Measurements from ENCODE around the gene RABEP2. TPM values are rescaled to one million over a fixed set of nuclear protein-coding genes. Genes with fewer than 3 reads are reported as not detected.
"Not testable (repeated sequence)": the region's sequence is repeated elsewhere in the genome, so short reads cannot be mapped to it uniquely, and the experiment has no call there.

RABEP2 gene
- polyA plus RNA-seq, 2 of the 4 experiments (the other 2 are of a cell fraction): 6.0 to 13.7 TPM

DNA sequence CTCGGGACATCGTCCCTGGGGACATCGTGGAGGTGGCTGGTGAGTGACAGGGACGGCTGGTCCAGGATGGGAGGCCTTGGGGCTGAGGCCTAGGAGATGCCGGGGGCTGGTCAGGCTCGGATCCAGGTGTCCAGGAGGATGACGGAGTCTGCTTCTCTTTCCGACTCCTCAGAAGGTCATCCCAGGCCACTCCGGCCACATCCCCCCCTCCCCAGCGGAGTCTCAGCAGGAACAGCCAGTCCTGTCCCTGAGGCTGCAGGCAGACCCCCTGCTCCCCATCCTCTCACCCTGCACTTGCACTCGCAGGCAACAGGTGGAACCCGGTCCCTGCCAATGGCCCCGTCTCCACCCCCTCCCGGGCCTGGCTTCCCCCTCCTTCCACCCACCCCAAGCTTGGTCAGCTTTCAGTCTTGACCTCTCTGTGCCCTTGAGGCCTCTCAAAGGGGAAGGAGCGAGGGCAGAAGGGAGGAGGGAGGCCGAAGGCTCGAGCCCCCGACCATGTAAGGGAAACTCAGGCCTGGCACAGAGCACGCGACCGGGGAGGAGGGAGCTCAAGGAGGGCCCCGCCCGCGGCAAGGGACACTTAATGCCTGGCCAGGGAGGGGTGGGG, 42.4 kb downstream of the RABEP2 start:
- ChIA-PET POLR2A (no interaction called here), CTCF (interaction anchor here (0.6 to 2.3 kb wide), 3 partner anchors 9 to 63 kb away, joined by 3 to 8 read pairs (median 4); no protein-coding TSS in a partner anchor)
- Histone ChIP-seq H3K4me1 (peaks cover 14% of the 10 kb centered on the region; the same call in 1 of the 3 replicates), H3K4me2 (no peak overlapping the region), H3K9me3 (no peaks in the 10 kb centered on the region), H3K4me3 (no peak overlapping the region), H3K27ac (no peak overlapping the region)
- DNase-seq (ENCODE audit: low read depth in 1 of 2, low spot score in 1 of 2) (no peak), FAIRE-seq (no peak), ATAC-seq (no peak)
- TF ChIP-seq HDAC2 (IDR thresholded peaks at IDR 0.05) (no peak), MYC (IDR thresholded peaks at IDR 0.05; ENCODE audit: borderline replicate concordance, low read length) (no peak), MAZ (IDR thresholded peaks at IDR 0.05; ENCODE audit: borderline replicate concordance, low read depth, low read length) (no peak), CBX2 (IDR thresholded peaks at IDR 0.05; ENCODE audit: borderline replicate concordance, low read depth) (no peak), KDM5A (IDR thresholded peaks at IDR 0.05) (no peak), RARB (CRISPR knock-in tag; IDR thresholded peaks at IDR 0.05) (no peak), NFE2L2 (conservative IDR thresholded peaks at IDR 0.05; ENCODE audit: low read length) (no peak), PHF8 (IDR thresholded peaks at IDR 0.05; ENCODE audit: borderline replicate concordance, low read depth) (no peak)
- TF ChIP-seq, protein P1, sequence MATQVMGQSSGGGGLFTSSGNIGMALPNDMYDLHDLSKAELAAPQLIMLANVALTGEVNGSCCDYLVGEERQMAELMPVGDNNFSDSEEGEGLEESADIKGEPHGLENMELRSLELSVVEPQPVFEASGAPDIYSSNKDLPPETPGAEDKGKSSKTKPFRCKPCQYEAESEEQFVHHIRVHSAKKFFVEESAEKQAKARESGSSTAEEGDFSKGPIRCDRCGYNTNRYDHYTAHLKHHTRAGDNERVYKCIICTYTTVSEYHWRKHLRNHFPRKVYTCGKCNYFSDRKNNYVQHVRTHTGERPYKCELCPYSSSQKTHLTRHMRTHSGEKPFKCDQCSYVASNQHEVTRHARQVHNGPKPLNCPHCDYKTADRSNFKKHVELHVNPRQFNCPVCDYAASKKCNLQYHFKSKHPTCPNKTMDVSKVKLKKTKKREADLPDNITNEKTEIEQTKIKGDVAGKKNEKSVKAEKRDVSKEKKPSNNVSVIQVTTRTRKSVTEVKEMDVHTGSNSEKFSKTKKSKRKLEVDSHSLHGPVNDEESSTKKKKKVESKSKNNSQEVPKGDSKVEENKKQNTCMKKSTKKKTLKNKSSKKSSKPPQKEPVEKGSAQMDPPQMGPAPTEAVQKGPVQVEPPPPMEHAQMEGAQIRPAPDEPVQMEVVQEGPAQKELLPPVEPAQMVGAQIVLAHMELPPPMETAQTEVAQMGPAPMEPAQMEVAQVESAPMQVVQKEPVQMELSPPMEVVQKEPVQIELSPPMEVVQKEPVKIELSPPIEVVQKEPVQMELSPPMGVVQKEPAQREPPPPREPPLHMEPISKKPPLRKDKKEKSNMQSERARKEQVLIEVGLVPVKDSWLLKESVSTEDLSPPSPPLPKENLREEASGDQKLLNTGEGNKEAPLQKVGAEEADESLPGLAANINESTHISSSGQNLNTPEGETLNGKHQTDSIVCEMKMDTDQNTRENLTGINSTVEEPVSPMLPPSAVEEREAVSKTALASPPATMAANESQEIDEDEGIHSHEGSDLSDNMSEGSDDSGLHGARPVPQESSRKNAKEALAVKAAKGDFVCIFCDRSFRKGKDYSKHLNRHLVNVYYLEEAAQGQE (IDR thresholded peaks at IDR 0.05): no peak
- TF ChIP-seq, protein P2, sequence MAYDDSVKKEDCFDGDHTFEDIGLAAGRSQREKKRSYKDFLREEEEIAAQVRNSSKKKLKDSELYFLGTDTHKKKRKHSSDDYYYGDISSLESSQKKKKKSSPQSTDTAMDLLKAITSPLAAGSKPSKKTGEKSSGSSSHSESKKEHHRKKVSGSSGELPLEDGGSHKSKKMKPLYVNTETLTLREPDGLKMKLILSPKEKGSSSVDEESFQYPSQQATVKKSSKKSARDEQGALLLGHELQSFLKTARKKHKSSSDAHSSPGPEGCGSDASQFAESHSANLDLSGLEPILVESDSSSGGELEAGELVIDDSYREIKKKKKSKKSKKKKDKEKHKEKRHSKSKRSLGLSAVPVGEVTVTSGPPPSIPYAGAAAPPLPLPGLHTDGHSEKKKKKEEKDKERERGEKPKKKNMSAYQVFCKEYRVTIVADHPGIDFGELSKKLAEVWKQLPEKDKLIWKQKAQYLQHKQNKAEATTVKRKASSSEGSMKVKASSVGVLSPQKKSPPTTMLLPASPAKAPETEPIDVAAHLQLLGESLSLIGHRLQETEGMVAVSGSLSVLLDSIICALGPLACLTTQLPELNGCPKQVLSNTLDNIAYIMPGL (CRISPR knock-in tag; IDR thresholded peaks at IDR 0.05; ENCODE audit: borderline replicate concordance): no peak
- WGBS (ENCODE audit: missing lambda C conversion rate): 89% methylated on average over 23 of the region's 24 CpGs

DNA sequence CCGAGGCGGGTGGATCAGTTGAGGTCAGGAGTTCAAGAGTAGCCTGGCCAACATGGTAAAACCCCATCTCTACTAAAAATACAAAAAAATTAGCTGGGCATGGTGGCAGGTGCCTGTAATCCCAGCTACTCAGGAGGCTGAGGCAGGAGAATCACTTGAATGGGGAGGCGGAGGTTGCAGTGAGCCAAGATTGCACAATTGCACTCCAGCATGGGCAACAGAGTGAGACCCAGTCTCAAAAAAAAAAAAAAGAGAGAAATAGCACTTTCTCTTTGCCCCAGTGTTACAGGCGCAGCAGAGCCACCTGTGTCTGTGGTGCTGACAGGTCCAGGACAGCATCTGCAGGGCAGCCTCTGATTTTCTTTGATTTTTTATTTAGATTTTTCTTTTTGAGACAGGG, 43.5 kb downstream of the RABEP2 start:
- H3K4me3 ChIP-seq; H3K9me3 ChIP-seq; DNase-seq (ENCODE audit: low read depth in 1 of 2, low spot score in 1 of 2); H3K4me2 ChIP-seq; H3K27ac ChIP-seq; ATAC-seq; FAIRE-seq: not testable (repeated sequence)
- WGBS (ENCODE audit: missing lambda C conversion rate): 92% methylated on average over 4 of the region's 4 CpGs
- POLR2A ChIA-PET: interaction anchor here (0.6 kb wide), 1 partner anchor 41 kb away, joined by 5 read pairs; no protein-coding TSS in a partner anchor
- CTCF ChIA-PET: interaction anchor here (1.2 to 17.8 kb wide), 2 partner anchors 64 to 96 kb away, joined by 3 to 190 read pairs; partner anchors contain the start of gene NFATC2IP
- peaks cover 14% of the 10 kb centered on the region; the same call in 1 of the 3 replicates for H3K4me1 ChIP-seq

DNA sequence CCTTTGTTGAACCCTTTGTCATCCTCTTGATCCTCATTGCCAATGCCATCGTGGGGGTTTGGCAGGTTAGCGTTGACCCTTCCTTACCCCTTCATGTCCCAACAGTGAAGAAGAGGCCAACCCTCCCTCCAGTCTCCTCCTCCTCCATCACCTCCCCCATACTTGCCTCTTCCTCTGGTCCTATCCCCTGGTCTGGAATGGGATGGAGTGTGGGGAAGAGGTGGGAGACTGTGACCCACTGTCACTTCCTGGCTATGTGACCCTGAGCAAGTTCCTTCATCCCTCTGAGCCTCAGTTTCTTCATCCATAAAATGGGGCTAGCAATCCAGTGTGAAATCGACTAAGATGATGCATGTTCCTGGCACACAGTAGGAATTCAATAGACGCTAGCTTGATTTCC, 44.1 kb downstream of the RABEP2 start:
- POLR2A ChIA-PET: no interaction called here
- Histone ChIP-seq H3K4me3 (no peak overlapping the region), H3K9me3 (no peaks in the 10 kb centered on the region), H3K4me1 (peaks cover 19% of the 10 kb centered on the region; the same call in 2 of the 3 replicates), H3K4me2 (no peak overlapping the region), H3K27ac (no peak overlapping the region)
- CTCF ChIA-PET: interaction anchor here (1.2 to 17.8 kb wide), 2 partner anchors 65 to 97 kb away, joined by 3 to 190 read pairs; partner anchors contain the start of gene NFATC2IP
- ATAC-seq (no peak), FAIRE-seq (no peak), DNase-seq (ENCODE audit: low read depth in 1 of 2, low spot score in 1 of 2) (no peak)
- 79% methylated on average over 4 of the region's 4 CpGs for WGBS (ENCODE audit: missing lambda C conversion rate)
- TF ChIP-seq KDM1A (IDR thresholded peaks at IDR 0.05; ENCODE audit: low read depth): 0 out of 2 replicates have a peak, but pooled peaks have one; percentile 51
- no peak for TF ChIP-seq CBX8 (IDR thresholded peaks at IDR 0.05)

DNA sequence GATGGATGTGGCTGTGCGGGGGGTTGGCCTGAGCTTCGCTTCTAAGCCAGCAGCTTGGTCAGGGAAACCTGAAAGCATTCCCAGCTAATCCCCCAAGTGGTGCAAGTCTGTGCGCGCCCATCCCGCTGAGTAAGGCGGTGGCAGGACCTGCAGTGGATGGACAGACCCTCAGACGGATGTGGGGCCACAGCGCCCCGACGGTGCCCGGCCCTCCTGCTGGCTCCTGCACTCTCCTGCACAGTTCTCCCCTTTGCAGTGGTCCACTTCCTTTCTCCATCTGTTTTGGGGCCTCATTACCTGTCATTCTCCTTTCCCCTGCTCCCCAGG, 44.5 kb downstream of the RABEP2 start:
- no peak for DNase-seq (ENCODE audit: low read depth in 1 of 2, low spot score in 1 of 2)
- no peaks in the 10 kb centered on the region for H3K9me3 ChIP-seq
- H3K4me1 ChIP-seq: peaks cover 21% of the 10 kb centered on the region; the same call in 2 of the 3 replicates
- ChIA-PET CTCF (interaction anchor here (1.2 to 17.8 kb wide), 2 partner anchors 65 to 97 kb away, joined by 3 to 190 read pairs; partner anchors contain the start of gene NFATC2IP), POLR2A (no interaction called here)
- H3K4me2 ChIP-seq: no peak overlapping the region; the same call in 2 of the 3 replicates
- no peak for ATAC-seq
- WGBS (ENCODE audit: missing lambda C conversion rate): 99% methylated on average over 11 of the region's 11 CpGs
- H3K27ac ChIP-seq: no peak overlapping the region
- H3K4me3 ChIP-seq: no peak overlapping the region
- TF ChIP-seq RCOR1 (IDR thresholded peaks at IDR 0.05; ENCODE audit: low read depth, low read length) (no peak), CBX8 (IDR thresholded peaks at IDR 0.05) (no peak)
- TF ChIP-seq, protein P3, sequence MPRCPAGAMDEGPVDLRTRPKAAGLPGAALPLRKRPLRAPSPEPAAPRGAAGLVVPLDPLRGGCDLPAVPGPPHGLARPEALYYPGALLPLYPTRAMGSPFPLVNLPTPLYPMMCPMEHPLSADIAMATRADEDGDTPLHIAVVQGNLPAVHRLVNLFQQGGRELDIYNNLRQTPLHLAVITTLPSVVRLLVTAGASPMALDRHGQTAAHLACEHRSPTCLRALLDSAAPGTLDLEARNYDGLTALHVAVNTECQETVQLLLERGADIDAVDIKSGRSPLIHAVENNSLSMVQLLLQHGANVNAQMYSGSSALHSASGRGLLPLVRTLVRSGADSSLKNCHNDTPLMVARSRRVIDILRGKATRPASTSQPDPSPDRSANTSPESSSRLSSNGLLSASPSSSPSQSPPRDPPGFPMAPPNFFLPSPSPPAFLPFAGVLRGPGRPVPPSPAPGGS (IDR thresholded peaks at IDR 0.05): no peak
- TF ChIP-seq, protein P4, sequence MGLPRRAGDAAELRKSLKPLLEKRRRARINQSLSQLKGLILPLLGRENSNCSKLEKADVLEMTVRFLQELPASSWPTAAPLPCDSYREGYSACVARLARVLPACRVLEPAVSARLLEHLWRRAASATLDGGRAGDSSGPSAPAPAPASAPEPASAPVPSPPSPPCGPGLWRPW (IDR thresholded peaks at IDR 0.05): no peak
- FAIRE-seq: no peak

All from A549 (cell line).